ENCODE results near the gene ITIH4. TPM values are rescaled to one million over a fixed set of nuclear protein-coding genes. Genes with fewer than 3 reads are reported as not detected.

The ITIH4 gene
- total RNA-seq, 1 experiment from 2014 or later: 1.7 TPM

DNA sequence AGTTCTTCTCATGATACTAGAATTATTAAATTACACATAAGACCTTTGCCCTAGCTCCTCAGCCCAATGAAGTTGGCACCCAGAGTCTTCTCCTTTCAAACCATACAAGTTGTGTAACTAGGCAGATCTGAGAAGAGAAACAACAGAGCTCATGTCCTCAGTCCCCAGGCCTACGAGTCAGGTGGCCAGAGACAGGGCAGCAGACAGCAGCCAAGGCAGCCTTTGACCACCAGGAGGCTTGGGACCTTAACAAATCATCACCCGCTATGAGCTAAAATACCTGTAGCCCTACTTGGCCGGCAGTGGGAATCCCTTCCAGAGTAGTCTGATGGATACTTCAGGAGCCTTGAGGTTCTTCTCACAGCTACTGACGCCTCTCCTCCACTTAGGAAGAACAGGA lies 48.6 kb upstream of the ITIH4 start:
- ChIA-PET POLR2A (ENCODE audit: low non-redundant PET) (no interaction called here), CTCF (interaction anchor here (0.5 kb wide), 1 partner anchor 34 kb away, joined by 5 read pairs; no protein-coding TSS in a partner anchor)
- BruUV-seq (replicated peaks): no TSS peak
- H3K36me3 ChIP-seq (ENCODE audit: insufficient read depth, low read length, poor library complexity, severe bottlenecking): no peaks in the 10 kb centered on the region
- H3K27me3 ChIP-seq (replicated peaks; ENCODE audit: insufficient read depth, low read depth, low read length, poor library complexity): no peaks in the 10 kb centered on the region
- no peaks in the 10 kb centered on the region for H3K4me1 ChIP-seq (ENCODE audit: insufficient read depth, low read length, poor library complexity, severe bottlenecking)
- TF ChIP-seq EZH2 (IDR thresholded peaks at IDR 0.05; ENCODE audit: borderline replicate concordance, low read depth, low read length, poor library complexity, severe bottlenecking): no peak
- TF ChIP-seq, protein P1, sequence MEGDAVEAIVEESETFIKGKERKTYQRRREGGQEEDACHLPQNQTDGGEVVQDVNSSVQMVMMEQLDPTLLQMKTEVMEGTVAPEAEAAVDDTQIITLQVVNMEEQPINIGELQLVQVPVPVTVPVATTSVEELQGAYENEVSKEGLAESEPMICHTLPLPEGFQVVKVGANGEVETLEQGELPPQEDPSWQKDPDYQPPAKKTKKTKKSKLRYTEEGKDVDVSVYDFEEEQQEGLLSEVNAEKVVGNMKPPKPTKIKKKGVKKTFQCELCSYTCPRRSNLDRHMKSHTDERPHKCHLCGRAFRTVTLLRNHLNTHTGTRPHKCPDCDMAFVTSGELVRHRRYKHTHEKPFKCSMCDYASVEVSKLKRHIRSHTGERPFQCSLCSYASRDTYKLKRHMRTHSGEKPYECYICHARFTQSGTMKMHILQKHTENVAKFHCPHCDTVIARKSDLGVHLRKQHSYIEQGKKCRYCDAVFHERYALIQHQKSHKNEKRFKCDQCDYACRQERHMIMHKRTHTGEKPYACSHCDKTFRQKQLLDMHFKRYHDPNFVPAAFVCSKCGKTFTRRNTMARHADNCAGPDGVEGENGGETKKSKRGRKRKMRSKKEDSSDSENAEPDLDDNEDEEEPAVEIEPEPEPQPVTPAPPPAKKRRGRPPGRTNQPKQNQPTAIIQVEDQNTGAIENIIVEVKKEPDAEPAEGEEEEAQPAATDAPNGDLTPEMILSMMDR (conservative IDR thresholded peaks at IDR 0.05; ENCODE audit: low read depth, low read length): no peak
- H3K9me3 ChIP-seq (ENCODE audit: low read depth, low read length, poor library complexity, severe bottlenecking): no peaks in the 10 kb centered on the region
- no peak for DNase-seq (ENCODE audit: low spot score)
- intact Hi-C loops (cut with micrococcal nuclease; ENCODE audit: unreplicated experiment): no loop called here
- H3K4me3 ChIP-seq (ENCODE audit: low read depth, low read length, poor library complexity, severe bottlenecking): no peak overlapping the region
- H3K27ac ChIP-seq (ENCODE audit: low read depth, low read length, poor library complexity, severe bottlenecking): no peak overlapping the region

DNA sequence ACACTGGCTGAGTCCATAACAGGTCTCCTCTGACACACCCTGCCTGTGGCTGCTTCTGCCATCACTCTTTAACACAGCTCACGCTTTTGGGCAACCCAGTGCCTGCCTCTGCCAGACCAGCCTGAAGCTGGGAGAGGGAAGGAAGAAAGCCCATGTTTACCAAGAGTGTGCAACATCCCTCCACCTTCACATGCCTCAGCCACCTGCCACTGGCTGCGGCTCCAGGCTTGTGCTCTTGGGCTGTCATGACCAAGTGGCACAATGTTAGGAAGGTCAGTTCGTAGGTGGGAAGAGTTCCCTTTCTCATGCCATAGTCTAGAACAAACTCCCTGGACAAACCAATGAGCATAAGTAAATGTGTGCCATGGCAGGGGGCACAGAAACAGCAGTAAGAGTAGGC lies 46.6 kb upstream of the ITIH4 start:
- intact Hi-C loops (cut with micrococcal nuclease; ENCODE audit: unreplicated experiment): no loop called here
- no peak for TF ChIP-seq EZH2 (IDR thresholded peaks at IDR 0.05; ENCODE audit: borderline replicate concordance, low read depth, low read length, poor library complexity, severe bottlenecking)
- TF ChIP-seq, protein P1 (conservative IDR thresholded peaks at IDR 0.05; ENCODE audit: low read depth, low read length): no peak
- Histone ChIP-seq H3K27me3 (replicated peaks; ENCODE audit: insufficient read depth, low read depth, low read length, poor library complexity) (no peaks in the 10 kb centered on the region), H3K9me3 (ENCODE audit: low read depth, low read length, poor library complexity, severe bottlenecking) (no peaks in the 10 kb centered on the region), H3K27ac (ENCODE audit: low read depth, low read length, poor library complexity, severe bottlenecking) (no peak overlapping the region), H3K4me1 (ENCODE audit: insufficient read depth, low read length, poor library complexity, severe bottlenecking) (no peaks in the 10 kb centered on the region), H3K4me3 (ENCODE audit: low read depth, low read length, poor library complexity, severe bottlenecking) (no peak overlapping the region), H3K36me3 (ENCODE audit: insufficient read depth, low read length, poor library complexity, severe bottlenecking) (no peaks in the 10 kb centered on the region)
- ChIA-PET CTCF (no interaction called here), POLR2A (ENCODE audit: low non-redundant PET) (no interaction called here)
- no TSS peak for BruUV-seq (replicated peaks)
- DNase-seq (ENCODE audit: low spot score): no peak

- Histone ChIP-seq H3K27me3 (replicated peaks; ENCODE audit: insufficient read depth, low read depth, low read length, poor library complexity) (no peaks in the 10 kb centered on the region), H3K36me3 (ENCODE audit: insufficient read depth, low read length, poor library complexity, severe bottlenecking) (no peaks in the 10 kb centered on the region), H3K4me1 (ENCODE audit: insufficient read depth, low read length, poor library complexity, severe bottlenecking) (no peaks in the 10 kb centered on the region), H3K27ac (ENCODE audit: low read depth, low read length, poor library complexity, severe bottlenecking) (no peak overlapping the region), H3K9me3 (ENCODE audit: low read depth, low read length, poor library complexity, severe bottlenecking) (no peaks in the 10 kb centered on the region), H3K4me3 (ENCODE audit: low read depth, low read length, poor library complexity, severe bottlenecking) (no peak overlapping the region)
- ChIA-PET CTCF (no interaction called here), POLR2A (ENCODE audit: low non-redundant PET) (no interaction called here)
- TF ChIP-seq, protein P1 (conservative IDR thresholded peaks at IDR 0.05; ENCODE audit: low read depth, low read length): no peak
- TF ChIP-seq EZH2 (IDR thresholded peaks at IDR 0.05; ENCODE audit: borderline replicate concordance, low read depth, low read length, poor library complexity, severe bottlenecking): no peak
- intact Hi-C loops (cut with micrococcal nuclease; ENCODE audit: unreplicated experiment): no loop called here
- BruUV-seq (replicated peaks): no TSS peak
- DNase-seq (ENCODE audit: low spot score): no peak
Observed at GRCh38 chr3:52874864-52875587, 44.6 kb upstream of the ITIH4 start.
